ENCODE results near the gene LMNTD2. TPM values are rescaled to one million over a fixed set of nuclear protein-coding genes. Genes with fewer than 3 reads are reported as not detected.
A peak's percentile ranks its signal among the peaks of the same experiment; 100 is the strongest.

Gene LMNTD2
- total RNA-seq, 1 donor from 2014 or later = 1.9 TPM

DNA sequence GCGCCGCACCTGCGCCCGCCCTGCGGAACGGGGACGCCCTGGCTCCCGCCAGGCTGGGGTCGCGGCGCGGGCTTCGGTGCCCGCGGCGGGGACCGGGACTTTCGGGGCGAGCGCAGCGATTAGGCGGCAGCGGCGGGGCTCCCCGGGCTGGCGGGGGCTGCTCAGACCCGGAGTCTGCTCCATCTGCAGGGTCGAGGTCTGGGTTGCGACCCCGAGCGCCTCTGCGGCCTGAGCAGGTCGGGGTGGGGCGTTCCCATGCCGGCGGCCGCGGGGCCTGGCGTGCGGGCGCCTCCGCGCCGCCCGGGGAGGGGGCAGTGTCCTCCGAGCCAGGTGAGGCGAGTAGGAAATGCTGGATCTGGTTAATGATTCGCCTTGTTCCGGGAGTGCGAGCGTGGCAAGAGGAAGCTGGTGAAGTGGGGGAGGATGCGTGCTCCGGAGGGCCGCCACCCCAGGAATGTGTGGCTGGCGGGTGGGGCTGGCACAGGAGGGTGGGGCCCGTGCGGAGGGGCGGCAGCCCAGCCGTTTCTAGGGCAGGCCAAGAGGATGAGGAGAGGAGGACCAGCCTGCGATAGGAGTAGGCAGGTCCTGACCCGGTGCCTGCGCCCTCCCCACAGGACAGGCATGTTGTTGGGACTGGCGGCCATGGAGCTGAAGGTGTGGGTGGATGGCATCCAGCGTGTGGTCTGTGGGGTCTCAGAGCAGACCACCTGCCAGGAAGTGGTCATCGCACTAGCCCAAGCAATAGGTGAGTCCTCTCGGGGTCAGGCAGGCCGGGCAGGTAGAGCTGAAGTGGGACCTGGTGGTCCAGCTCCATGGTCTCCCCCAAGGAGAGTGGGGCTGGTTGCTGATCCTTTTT is 838 bp upstream of the LMNTD2 start:
- peaks cover 2% of the 10 kb centered on the region for H3K36me3 ChIP-seq (ENCODE audit: control insufficient read depth, insufficient read depth, low read length)
- TF ChIP-seq, protein P1, sequence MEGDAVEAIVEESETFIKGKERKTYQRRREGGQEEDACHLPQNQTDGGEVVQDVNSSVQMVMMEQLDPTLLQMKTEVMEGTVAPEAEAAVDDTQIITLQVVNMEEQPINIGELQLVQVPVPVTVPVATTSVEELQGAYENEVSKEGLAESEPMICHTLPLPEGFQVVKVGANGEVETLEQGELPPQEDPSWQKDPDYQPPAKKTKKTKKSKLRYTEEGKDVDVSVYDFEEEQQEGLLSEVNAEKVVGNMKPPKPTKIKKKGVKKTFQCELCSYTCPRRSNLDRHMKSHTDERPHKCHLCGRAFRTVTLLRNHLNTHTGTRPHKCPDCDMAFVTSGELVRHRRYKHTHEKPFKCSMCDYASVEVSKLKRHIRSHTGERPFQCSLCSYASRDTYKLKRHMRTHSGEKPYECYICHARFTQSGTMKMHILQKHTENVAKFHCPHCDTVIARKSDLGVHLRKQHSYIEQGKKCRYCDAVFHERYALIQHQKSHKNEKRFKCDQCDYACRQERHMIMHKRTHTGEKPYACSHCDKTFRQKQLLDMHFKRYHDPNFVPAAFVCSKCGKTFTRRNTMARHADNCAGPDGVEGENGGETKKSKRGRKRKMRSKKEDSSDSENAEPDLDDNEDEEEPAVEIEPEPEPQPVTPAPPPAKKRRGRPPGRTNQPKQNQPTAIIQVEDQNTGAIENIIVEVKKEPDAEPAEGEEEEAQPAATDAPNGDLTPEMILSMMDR (IDR thresholded peaks at IDR 0.05; ENCODE audit: insufficient read depth, low read length, poor library complexity, severe bottlenecking) = no peak
- DNase-seq (ENCODE audit: low read depth) = peak; percentile 67
- H3K27me3 ChIP-seq (ENCODE audit: control insufficient read depth, insufficient read depth, low read length) = peaks cover 15% of the 10 kb centered on the region
- peak overlapping the region; percentile 71 for H3K4me3 ChIP-seq (ENCODE audit: low read depth, low read length)

DNA sequence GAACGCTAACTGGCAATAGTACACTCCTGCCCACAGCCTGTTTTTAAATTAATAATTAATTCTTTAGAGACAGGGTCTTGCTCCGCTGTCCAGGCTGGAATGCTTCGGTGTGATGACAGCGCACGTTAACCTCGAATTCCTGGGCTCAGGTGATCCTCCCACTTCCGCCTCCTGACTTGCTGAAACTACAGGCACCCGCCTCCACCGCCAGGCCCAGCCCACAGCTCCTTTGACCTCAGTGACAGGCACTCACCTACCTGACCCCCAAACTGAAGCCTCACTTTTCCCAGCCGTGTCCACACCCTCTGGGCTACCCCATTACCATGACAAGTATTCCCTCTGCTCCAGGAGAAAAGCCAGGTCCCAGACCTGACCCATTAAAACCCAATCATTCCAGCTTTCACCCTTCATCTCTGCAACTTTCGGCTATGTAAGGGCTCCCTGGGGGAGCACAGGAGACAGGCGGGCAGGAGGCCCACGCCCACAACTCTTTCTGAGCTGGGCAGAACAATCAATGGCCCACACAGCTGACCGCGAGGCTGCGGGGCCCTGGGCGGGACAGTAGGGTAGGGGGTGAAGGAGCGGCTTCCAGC is 730 bp downstream of the LMNTD2 start:
- no peak for DNase-seq (ENCODE audit: low read depth)
- TF ChIP-seq, protein P1 (IDR thresholded peaks at IDR 0.05; ENCODE audit: insufficient read depth, low read length, poor library complexity, severe bottlenecking) = no peak
- H3K4me3 ChIP-seq (ENCODE audit: low read depth, low read length) = peak overlapping the region; percentile 56
- H3K36me3 ChIP-seq (ENCODE audit: control insufficient read depth, insufficient read depth, low read length) = peaks cover 2% of the 10 kb centered on the region
- peaks cover 28% of the 10 kb centered on the region for H3K27me3 ChIP-seq (ENCODE audit: control insufficient read depth, insufficient read depth, low read length)

DNA sequence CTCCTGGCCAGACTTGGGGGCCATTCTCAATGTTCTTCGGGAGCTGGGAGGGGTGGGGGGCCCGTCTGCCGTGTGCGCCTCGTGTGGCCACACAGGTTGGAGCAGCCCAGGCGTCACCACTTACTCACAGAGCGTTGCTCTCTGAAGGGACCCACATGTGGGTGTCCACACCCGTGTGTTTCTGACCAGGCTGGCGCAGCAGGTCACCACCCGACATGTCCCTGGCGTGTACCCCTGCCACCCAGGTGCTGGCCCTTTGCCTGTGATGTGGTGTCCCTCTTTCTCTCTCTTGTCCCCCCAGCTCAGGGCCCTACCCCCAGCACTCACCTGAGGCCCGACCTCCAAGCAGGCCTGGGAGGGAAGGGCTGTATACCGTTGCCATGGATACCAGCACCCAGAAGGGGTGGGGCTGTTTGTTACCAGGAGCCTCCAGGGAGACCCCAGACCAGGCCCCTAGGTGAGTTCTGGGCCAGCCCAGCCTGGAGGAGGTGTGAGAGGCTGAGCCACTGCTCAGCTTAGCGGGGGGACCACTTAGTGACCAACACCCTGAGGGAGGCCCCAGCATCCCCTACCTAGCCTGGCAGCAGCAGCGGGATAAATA is 1.4 kb downstream of the LMNTD2 start:
- no peak for DNase-seq (ENCODE audit: low read depth)

DNA sequence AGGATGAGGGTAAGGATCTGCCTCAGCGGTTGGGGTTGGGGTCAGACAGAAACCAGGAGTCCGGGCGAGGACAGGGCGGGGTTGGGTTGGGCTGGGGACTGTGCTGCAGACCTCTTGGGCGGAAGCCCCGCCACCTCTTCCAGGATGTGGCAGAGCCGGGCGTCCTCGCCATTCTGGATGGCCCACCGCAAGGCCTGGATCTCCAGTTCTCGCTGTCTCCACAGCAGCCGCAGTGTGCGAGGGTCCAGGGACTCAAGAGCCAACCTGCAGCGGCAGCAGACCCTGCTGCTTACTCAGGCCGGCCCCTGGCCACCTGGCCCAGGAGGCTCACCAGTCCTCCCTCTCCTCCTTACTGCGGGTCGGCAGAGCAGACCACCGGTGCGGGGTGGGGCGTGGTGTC is 2.0 kb downstream of the LMNTD2 start:
- H3K4me3 ChIP-seq (ENCODE audit: low read depth, low read length) = no peak overlapping the region
- no peaks in the 10 kb centered on the region for H3K36me3 ChIP-seq (ENCODE audit: control insufficient read depth, insufficient read depth, low read length)
- H3K27me3 ChIP-seq (ENCODE audit: control insufficient read depth, insufficient read depth, low read length) = peaks cover 39% of the 10 kb centered on the region
- TF ChIP-seq, protein P1 (IDR thresholded peaks at IDR 0.05; ENCODE audit: insufficient read depth, low read length, poor library complexity, severe bottlenecking) = no peak
- DNase-seq (ENCODE audit: low read depth) = no peak

More for the DNA sequence above, 1.4 kb downstream of the LMNTD2 start:
- Histone ChIP-seq H3K27me3 (ENCODE audit: control insufficient read depth, insufficient read depth, low read length) (peaks cover 33% of the 10 kb centered on the region), H3K4me3 (ENCODE audit: low read depth, low read length) (no peak overlapping the region), H3K36me3 (ENCODE audit: control insufficient read depth, insufficient read depth, low read length) (peaks cover 2% of the 10 kb centered on the region)
- TF ChIP-seq, protein P1 (IDR thresholded peaks at IDR 0.05; ENCODE audit: insufficient read depth, low read length, poor library complexity, severe bottlenecking) = no peak

DNA sequence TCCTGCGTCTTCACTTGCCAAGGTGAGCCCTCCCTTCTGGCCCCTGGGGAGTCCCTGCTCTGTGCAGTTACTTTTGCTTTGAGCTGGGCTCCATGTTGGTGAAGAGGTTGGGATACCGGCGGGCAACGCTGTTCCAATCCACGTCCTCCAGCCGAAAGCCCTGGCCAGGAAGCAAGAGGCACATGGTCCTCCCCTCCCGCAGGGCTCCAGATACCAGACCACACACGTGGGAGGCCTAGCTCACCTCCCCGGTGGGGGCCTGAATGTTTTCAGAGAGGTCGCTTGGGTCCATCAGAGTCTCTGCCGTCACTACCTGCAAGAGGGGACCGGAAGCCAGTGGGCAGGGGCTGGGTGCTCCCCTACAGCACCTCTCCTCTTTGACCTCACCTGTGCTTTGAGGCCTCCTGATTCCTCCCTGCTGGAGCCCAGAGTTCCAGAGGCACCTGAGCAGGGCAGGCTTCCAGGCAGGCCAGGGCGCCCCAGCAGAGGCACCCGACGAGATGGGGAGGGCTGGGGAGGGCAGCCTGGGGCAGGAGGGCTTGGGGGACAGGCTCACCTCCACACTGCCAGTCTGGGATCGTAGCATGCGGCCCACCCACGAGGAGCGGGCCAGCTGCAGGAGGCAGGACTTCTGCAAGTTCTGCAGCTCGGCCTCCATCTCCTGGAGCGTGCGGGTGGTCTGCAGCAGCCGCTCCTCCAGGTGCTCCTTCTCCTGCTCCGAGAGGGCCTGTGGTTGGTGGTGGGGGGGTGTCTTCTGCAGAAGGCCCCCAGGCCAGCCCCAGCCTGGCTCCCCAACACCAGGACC is 3.0 kb downstream of the LMNTD2 start:
- Histone ChIP-seq H3K4me3 (ENCODE audit: low read depth, low read length) (no peak overlapping the region), H3K27me3 (ENCODE audit: control insufficient read depth, insufficient read depth, low read length) (peaks cover 40% of the 10 kb centered on the region), H3K36me3 (ENCODE audit: control insufficient read depth, insufficient read depth, low read length) (no peaks in the 10 kb centered on the region)
- DNase-seq (ENCODE audit: low read depth) = no peak
- TF ChIP-seq, protein P1 (IDR thresholded peaks at IDR 0.05; ENCODE audit: insufficient read depth, low read length, poor library complexity, severe bottlenecking) = no peak
